SK-N-SH (cell line): ENCODE data around the gene PTPRA. TPM values are rescaled to one million over a fixed set of nuclear protein-coding genes. Genes with fewer than 3 reads are reported as not detected.
A peak's percentile ranks its signal among the peaks of the same experiment; 100 is the strongest.

Source experiments
- CTCF ChIA-PET: fragments of 300-600, 350-600 bp; formaldehyde crosslinking; extraction: SDS; loops from one replicate; lab custom pipeline; 2021; lab: Yijun Ruan, JAX
- POLR2A ChIA-PET: fragments of 350-600 bp; sonication (Branson Sonifier 250); formaldehyde crosslinking; extraction: SDS; loops from one replicate; lab custom pipeline; 2020; ENCODE audit warnings: antibody characterized with exemption, inconsistent platforms; lab: Yijun Ruan, JAX
- DNase-seq: peaks from one replicate; pipeline ENCODE4 v3.0.0; 2012
- H2AFZ ChIP-seq: fragments of 200-600 bp; sonication (generic); 2 replicates; pipeline ENCODE4 v1.8.1; 2016; ENCODE audit warnings: antibody characterized with exemption, mild to moderate bottlenecking, low read depth
- H3F3A ChIP-seq: fragments of 200-600 bp; sonication (generic); replicated peaks from 2 replicates; pipeline ENCODE3; 2016; ENCODE audit warnings: antibody characterized with exemption, mild to moderate bottlenecking; ENCODE audit not compliant: insufficient read depth
- H3K27ac ChIP-seq, 2 experiments: fragments of 200-500 bp in 1 of 2; fragments of 200-600 bp in 1 of 2; sonication (Bioruptor generic) in 1 of 2; sonication (generic), shearing (Covaris generic) in 1 of 2; 2 replicates each; pipeline versions ENCODE4 v1.5.1 to v1.6.1; 2014 to 2016; ENCODE audit warnings: low read depth in 2 of 2, inconsistent platforms in 1 of 2, low read length in 1 of 2, mild to moderate bottlenecking in 1 of 2, mixed read lengths in 1 of 2
- H3K27me3 ChIP-seq: fragments of 200-600 bp; sonication (generic), shearing (Covaris generic); 2 replicates; pipeline ENCODE4 v1.6.1; 2016; ENCODE audit warnings: mixed run types; ENCODE audit not compliant: insufficient read depth
- H3K36me3 ChIP-seq, 2 experiments: fragments of 200-500 bp in 1 of 2; fragments of 200-600 bp in 1 of 2; sonication (Bioruptor generic) in 1 of 2; sonication (generic) in 1 of 2; replicated peaks in 1 of 2; 2 replicates each; pipeline versions ENCODE3 to v1.5.1; 2014 to 2016; ENCODE audit warnings: low read length in 1 of 2, mild to moderate bottlenecking in 1 of 2; ENCODE audit not compliant: insufficient read depth in 2 of 2, control insufficient read depth in 1 of 2
- H3K4me1 ChIP-seq, 2 experiments: fragments of 200-500 bp in 1 of 2; fragments of 200-600 bp in 1 of 2; sonication (Bioruptor generic) in 1 of 2; sonication (generic), shearing (Covaris generic) in 1 of 2; 2 replicates each; pipeline versions ENCODE4 v1.5.1 to v1.6.1; 2014 to 2016; ENCODE audit warnings: low read depth in 1 of 2, low read length in 1 of 2, mixed run types in 1 of 2; ENCODE audit not compliant: insufficient read depth in 2 of 2, control insufficient read depth in 1 of 2
- H3K4me2 ChIP-seq: fragments of 200-600 bp; sonication (generic), shearing (Covaris generic); 2 replicates; pipeline ENCODE4 v1.6.1; 2017; ENCODE audit warnings: mixed run types
- H3K4me3 ChIP-seq, 2 experiments: fragments of 200-500 bp in 1 of 2; fragments of 200-600 bp in 1 of 2; sonication (Bioruptor generic) in 1 of 2; sonication (generic), shearing (Covaris generic) in 1 of 2; 2 replicates each; pipeline versions ENCODE4 v1.5.1 to v1.8.1; 2014 to 2016; ENCODE audit warnings: low read depth in 2 of 2, inconsistent platforms in 1 of 2, low read length in 1 of 2, mild to moderate bottlenecking in 1 of 2, mixed read lengths in 1 of 2, moderate library complexity in 1 of 2
- H3K79me2 ChIP-seq: fragments of 200-600 bp; sonication (generic); 2 replicates; pipeline ENCODE4 v1.8.1; 2017; ENCODE audit warnings: mild to moderate bottlenecking; ENCODE audit not compliant: insufficient read depth
- H3K9ac ChIP-seq: fragments of 200-600 bp; sonication (generic); 2 replicates; pipeline ENCODE4 v1.6.1; 2017; ENCODE audit warnings: mixed run types
- H3K9me2 ChIP-seq: fragments of 200-600 bp; sonication (generic); 2 replicates; pipeline ENCODE4 v1.6.1; 2017; ENCODE audit warnings: mixed run types
- H3K9me3 ChIP-seq: fragments of 200-600 bp; sonication (generic); 2 replicates; pipeline ENCODE4 v1.6.1; 2017; ENCODE audit warnings: mixed run types, mild to moderate bottlenecking, moderate library complexity
- H4K20me1 ChIP-seq: fragments of 200-600 bp; sonication (generic); 2 replicates; pipeline ENCODE4 v1.6.1; 2017; ENCODE audit warnings: mild to moderate bottlenecking, mixed run types; ENCODE audit not compliant: insufficient read depth
- FOSL2 ChIP-seq: IDR thresholded peaks from 2 replicates; pipeline ENCODE4 v1.4.0; 2012; ENCODE audit warnings: low read depth, mild to moderate bottlenecking, moderate library complexity, borderline replicate concordance
- FOXJ3 ChIP-seq: sonication (generic); formaldehyde crosslinking; IDR thresholded peaks from 2 replicates; pipeline ENCODE4 v1.5.1; 2020; ENCODE audit warnings: mild to moderate bottlenecking, missing genetic modification reagents
- GABPA ChIP-seq: IDR thresholded peaks from 2 replicates; pipeline ENCODE4 v1.4.0; 2012; ENCODE audit warnings: low read depth, mild to moderate bottlenecking
- IRF3 ChIP-seq: fragments of 150-350 bp; IDR thresholded peaks from 2 replicates; pipeline ENCODE4 v1.6.1; 2016; ENCODE audit warnings: mild to moderate bottlenecking, low read depth, low read length
- JUND ChIP-seq: IDR thresholded peaks from 2 replicates; pipeline ENCODE4 v1.4.0; 2012
- MAX ChIP-seq: IDR thresholded peaks from 2 replicates; pipeline ENCODE4 v1.4.0; 2012; ENCODE audit warnings: low read depth
- NRF1 ChIP-seq: IDR thresholded peaks from 2 replicates; pipeline ENCODE4 v1.6.1; 2012; ENCODE audit warnings: low read depth, mild to moderate bottlenecking, low read length
- RFX5 ChIP-seq: IDR thresholded peaks from 2 replicates; pipeline ENCODE4 v1.6.1; 2012; ENCODE audit warnings: mild to moderate bottlenecking, improper control_type of control experiment, low read length
- SIN3A ChIP-seq: IDR thresholded peaks from 2 replicates; pipeline ENCODE4 v1.6.1; 2012; ENCODE audit warnings: low read depth, mild to moderate bottlenecking, low read length, moderate library complexity, borderline replicate concordance
- SMC3 ChIP-seq: IDR thresholded peaks from 2 replicates; pipeline ENCODE4 v1.6.1; 2012; ENCODE audit warnings: low read depth, low read length, improper control_type of control experiment
- TAF1 ChIP-seq: IDR thresholded peaks from 2 replicates; pipeline ENCODE4 v1.6.1; 2012; ENCODE audit warnings: low read depth, mild to moderate bottlenecking, low read length, moderate library complexity, borderline replicate concordance
- TCF12 ChIP-seq: IDR thresholded peaks from 2 replicates; pipeline ENCODE4 v1.4.0; 2012
- TEAD4 ChIP-seq: IDR thresholded peaks from 2 replicates; pipeline ENCODE4 v1.4.0; 2012; ENCODE audit warnings: mild to moderate bottlenecking, borderline replicate concordance; ENCODE audit not compliant: insufficient read depth
- WGBS: methylation state at CpG from one replicate; pipeline ENCODE4 v1.1.6; 2017; ENCODE audit warnings: low lambda C conversion rate; 5-methylcytosine and 5-hydroxymethylcytosine counted together
- polyA plus RNA-seq, 3 experiments: library from polyadenylated mRNA; depleted of rRNA; stranded (reverse); fragments of >200 nt; gene quantifications; 2 replicates each; pipeline ENCODE4 v1.2.3, GENCODE V29; 2012
- TF ChIP-seq, protein P1 (sequence below): fragments of 200-600 bp; sonication (generic); IDR thresholded peaks from 2 replicates; pipeline ENCODE4 v1.6.1; 2017; ENCODE audit warnings: antibody characterized with exemption, mild to moderate bottlenecking, moderate library complexity
- TF ChIP-seq, protein P2 (sequence below): IDR thresholded peaks from 2 replicates; pipeline ENCODE4 v1.4.0; 2012; ENCODE audit warnings: low read depth, borderline replicate concordance
- TF ChIP-seq, protein P3 (sequence below): IDR thresholded peaks from 2 replicates; pipeline ENCODE4; 2012
- TF ChIP-seq, protein P4 (sequence below): IDR thresholded peaks from 2 replicates; pipeline ENCODE4 v1.4.0; 2012; ENCODE audit warnings: low read depth, borderline replicate concordance

PTPRA gene
- polyA plus RNA-seq, 1 of the 3 experiments (the other 2 are of a cell fraction) = 47.6 TPM

- TF ChIP-seq, protein P1, sequence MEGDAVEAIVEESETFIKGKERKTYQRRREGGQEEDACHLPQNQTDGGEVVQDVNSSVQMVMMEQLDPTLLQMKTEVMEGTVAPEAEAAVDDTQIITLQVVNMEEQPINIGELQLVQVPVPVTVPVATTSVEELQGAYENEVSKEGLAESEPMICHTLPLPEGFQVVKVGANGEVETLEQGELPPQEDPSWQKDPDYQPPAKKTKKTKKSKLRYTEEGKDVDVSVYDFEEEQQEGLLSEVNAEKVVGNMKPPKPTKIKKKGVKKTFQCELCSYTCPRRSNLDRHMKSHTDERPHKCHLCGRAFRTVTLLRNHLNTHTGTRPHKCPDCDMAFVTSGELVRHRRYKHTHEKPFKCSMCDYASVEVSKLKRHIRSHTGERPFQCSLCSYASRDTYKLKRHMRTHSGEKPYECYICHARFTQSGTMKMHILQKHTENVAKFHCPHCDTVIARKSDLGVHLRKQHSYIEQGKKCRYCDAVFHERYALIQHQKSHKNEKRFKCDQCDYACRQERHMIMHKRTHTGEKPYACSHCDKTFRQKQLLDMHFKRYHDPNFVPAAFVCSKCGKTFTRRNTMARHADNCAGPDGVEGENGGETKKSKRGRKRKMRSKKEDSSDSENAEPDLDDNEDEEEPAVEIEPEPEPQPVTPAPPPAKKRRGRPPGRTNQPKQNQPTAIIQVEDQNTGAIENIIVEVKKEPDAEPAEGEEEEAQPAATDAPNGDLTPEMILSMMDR = no peak
- TF ChIP-seq MAX (peak; percentile 93), GABPA (peak; percentile 91), TCF12 (no peak), NRF1 (peak; percentile 40; the same call in 1 of the 2 replicates)
Measured at GRCh38 chr20:2840138-2840966, 32.9 kb upstream of the PTPRA start, which contains the start of the genes PCED1A and VPS16 (continued).

- Histone ChIP-seq H3K36me3 (peaks cover 7 to 18% of the 10 kb centered on the region in 2 experiments), H3K9ac (peak overlapping the region; percentile 73), H3K4me2 (peak overlapping the region; percentile 94), H3K27ac (peak overlapping the region; percentile 75 to 80), H3K27me3 (no peaks in the 10 kb centered on the region), H3K4me3 (peak overlapping the region; percentile 89 to 93), H3K79me2 (peaks cover 39% of the 10 kb centered on the region; the same call in 1 of the 2 replicates), H3F3A (peaks cover 3% of the 10 kb centered on the region), H3K4me1 (peaks cover 9 to 18% of the 10 kb centered on the region in 2 experiments; a peak in 3 of 4 replicates), H2AFZ (peak overlapping the region; percentile 80), H4K20me1 (no peaks in the 10 kb centered on the region), H3K9me2 (no peaks in the 10 kb centered on the region), H3K9me3 (no peaks in the 10 kb centered on the region)
- WGBS = 6% methylated on average over 14 of the region's 33 CpGs
- peak; percentile 85 for DNase-seq
- POLR2A ChIA-PET = interaction anchor here (1.4 kb wide), 1 partner anchor 10 kb away, joined by 3 read pairs; no protein-coding TSS in a partner anchor
- CTCF ChIA-PET = interaction anchor here (1.2 to 3.8 kb wide), 2 partner anchors 11 kb away, joined by 3 to 12 read pairs; no protein-coding TSS in a partner anchor
- TF ChIP-seq IRF3 (no peak), MAX (0 out of 2 replicates have a peak, but pooled peaks have one; percentile 21), TAF1 (no peak), RFX5 (no peak), FOSL2 (no peak), SMC3 (no peak), JUND (no peak), FOXJ3 (CRISPR knock-in tag) (no peak), SIN3A (no peak), NRF1 (no peak), TEAD4 (no peak), GABPA (no peak)
- TF ChIP-seq, protein P2, sequence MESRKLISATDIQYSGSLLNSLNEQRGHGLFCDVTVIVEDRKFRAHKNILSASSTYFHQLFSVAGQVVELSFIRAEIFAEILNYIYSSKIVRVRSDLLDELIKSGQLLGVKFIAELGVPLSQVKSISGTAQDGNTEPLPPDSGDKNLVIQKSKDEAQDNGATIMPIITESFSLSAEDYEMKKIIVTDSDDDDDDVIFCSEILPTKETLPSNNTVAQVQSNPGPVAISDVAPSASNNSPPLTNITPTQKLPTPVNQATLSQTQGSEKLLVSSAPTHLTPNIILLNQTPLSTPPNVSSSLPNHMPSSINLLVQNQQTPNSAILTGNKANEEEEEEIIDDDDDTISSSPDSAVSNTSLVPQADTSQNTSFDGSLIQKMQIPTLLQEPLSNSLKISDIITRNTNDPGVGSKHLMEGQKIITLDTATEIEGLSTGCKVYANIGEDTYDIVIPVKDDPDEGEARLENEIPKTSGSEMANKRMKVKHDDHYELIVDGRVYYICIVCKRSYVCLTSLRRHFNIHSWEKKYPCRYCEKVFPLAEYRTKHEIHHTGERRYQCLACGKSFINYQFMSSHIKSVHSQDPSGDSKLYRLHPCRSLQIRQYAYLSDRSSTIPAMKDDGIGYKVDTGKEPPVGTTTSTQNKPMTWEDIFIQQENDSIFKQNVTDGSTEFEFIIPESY = no peak
- TF ChIP-seq, protein P1 = no peak
- TF ChIP-seq, protein P3, sequence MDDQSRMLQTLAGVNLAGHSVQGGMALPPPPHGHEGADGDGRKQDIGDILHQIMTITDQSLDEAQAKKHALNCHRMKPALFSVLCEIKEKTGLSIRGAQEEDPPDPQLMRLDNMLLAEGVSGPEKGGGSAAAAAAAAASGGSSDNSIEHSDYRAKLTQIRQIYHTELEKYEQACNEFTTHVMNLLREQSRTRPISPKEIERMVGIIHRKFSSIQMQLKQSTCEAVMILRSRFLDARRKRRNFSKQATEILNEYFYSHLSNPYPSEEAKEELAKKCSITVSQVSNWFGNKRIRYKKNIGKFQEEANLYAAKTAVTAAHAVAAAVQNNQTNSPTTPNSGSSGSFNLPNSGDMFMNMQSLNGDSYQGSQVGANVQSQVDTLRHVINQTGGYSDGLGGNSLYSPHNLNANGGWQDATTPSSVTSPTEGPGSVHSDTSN = no peak
- TF ChIP-seq, protein P4, sequence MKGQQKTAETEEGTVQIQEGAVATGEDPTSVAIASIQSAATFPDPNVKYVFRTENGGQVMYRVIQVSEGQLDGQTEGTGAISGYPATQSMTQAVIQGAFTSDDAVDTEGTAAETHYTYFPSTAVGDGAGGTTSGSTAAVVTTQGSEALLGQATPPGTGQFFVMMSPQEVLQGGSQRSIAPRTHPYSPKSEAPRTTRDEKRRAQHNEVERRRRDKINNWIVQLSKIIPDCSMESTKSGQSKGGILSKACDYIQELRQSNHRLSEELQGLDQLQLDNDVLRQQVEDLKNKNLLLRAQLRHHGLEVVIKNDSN = peak; percentile 32; the same call in 1 of the 2 replicates
Measured at GRCh38 chr20:2840967-2841531, 32.2 kb upstream of the PTPRA start.
